Fibroblast of skin of left quadriceps (primary cell): ENCODE results near the gene CHRDL1.
"Not testable (repeated sequence)": the region's sequence is repeated elsewhere in the genome, so short reads cannot be mapped to it uniquely, and the experiment has no call there.

Source experiments
- DNase-seq, 2 experiments: peaks; one replicate each; pipeline ENCODE4 v3.0.0-alpha.2; 2013; ENCODE audit warnings: low read depth in 2 of 2

CHRDL1 gene

GRCh38 chrX:110665223-110666002 is 130.2 kb downstream of the CHRDL1 start:
- DNase-seq, result no peak

- no peak for DNase-seq
Observed at GRCh38 chrX:110657073-110657472, 138.5 kb downstream of the CHRDL1 start.

GRCh38 chrX:110654280-110654679 is 141.3 kb downstream of the CHRDL1 start:
- not testable (repeated sequence) for DNase-seq

- DNase-seq, result no peak
Observed at GRCh38 chrX:110646386-110646785, 149.2 kb downstream of the CHRDL1 start.
